MM.1S (cell line): Measurements from ENCODE around the gene ACTR2.
"Not testable (repeated sequence)": the region's sequence is repeated elsewhere in the genome, so short reads cannot be mapped to it uniquely, and the experiment has no call there.

ENCODE experiments used
- DNase-seq: peaks from one replicate; pipeline ENCODE4 v3.0.0-alpha.2; 2015
- H2AFZ ChIP-seq: fragments of 300-600 bp; sonication (generic); 2 replicates; pipeline ENCODE4 v1.6.0; 2016; ENCODE audit warnings: antibody characterized with exemption, low read length
- H3F3A ChIP-seq: fragments of 300-600 bp; sonication (generic); 2 replicates; pipeline ENCODE4 v1.6.1; 2016; ENCODE audit warnings: mild to moderate bottlenecking, antibody characterized with exemption, low read length, moderate library complexity, mixed read lengths; ENCODE audit not compliant: insufficient read depth
- H3K27ac ChIP-seq: fragments of 300-600 bp; sonication (generic); 2 replicates; pipeline ENCODE4 v1.5.1; 2016; ENCODE audit warnings: mild to moderate bottlenecking, low read length
- H3K27me3 ChIP-seq: fragments of 300-600 bp; sonication (generic); replicated peaks from 2 replicates; pipeline ENCODE4 v1.6.0; 2016; ENCODE audit warnings: low read length; ENCODE audit not compliant: insufficient read depth
- H3K36me3 ChIP-seq: fragments of 300-600 bp; sonication (generic); replicated peaks from 2 replicates; pipeline ENCODE4 v1.6.1; 2016; ENCODE audit warnings: mild to moderate bottlenecking, low read length, mixed read lengths; ENCODE audit not compliant: insufficient read depth
- H3K4me1 ChIP-seq: fragments of 300-600 bp; sonication (generic); 2 replicates; pipeline ENCODE4 v1.6.1; 2016; ENCODE audit warnings: low read length, mixed read lengths
- H3K4me2 ChIP-seq: fragments of 300-600 bp; sonication (generic); 2 replicates; pipeline ENCODE4 v1.6.0; 2016; ENCODE audit warnings: low read depth, low read length
- H3K4me3 ChIP-seq: fragments of 300-600 bp; sonication (generic); 2 replicates; pipeline ENCODE4 v1.5.1; 2016; ENCODE audit warnings: low read length, mixed read lengths
- H3K79me2 ChIP-seq: fragments of 300-600 bp; sonication (generic); 2 replicates; pipeline ENCODE4 v1.6.1; 2016; ENCODE audit warnings: mixed run types, low read length, mixed read lengths
- H3K9ac ChIP-seq: fragments of 300-600 bp; sonication (generic); 2 replicates; pipeline ENCODE4 v1.6.1; 2016; ENCODE audit warnings: low read length, mixed read lengths
- H3K9me2 ChIP-seq: fragments of 300-600 bp; sonication (generic); replicated peaks from 2 replicates; pipeline ENCODE4 v1.6.1; 2016; ENCODE audit warnings: mild to moderate bottlenecking, low read length, mixed read lengths; ENCODE audit not compliant: insufficient read depth
- H3K9me3 ChIP-seq: fragments of 300-600 bp; sonication (generic); replicated peaks from 2 replicates; pipeline ENCODE4 v1.6.1; 2016; ENCODE audit warnings: mild to moderate bottlenecking, low read length, mixed read lengths; ENCODE audit not compliant: insufficient read depth
- H4K20me1 ChIP-seq: fragments of 300-600 bp; sonication (generic); 2 replicates; pipeline ENCODE4 v1.6.1; 2016; ENCODE audit warnings: mild to moderate bottlenecking, low read length, moderate library complexity, mixed read lengths; ENCODE audit not compliant: insufficient read depth
- EZH2 ChIP-seq: fragments of 300-600 bp; sonication (generic); optimal IDR thresholded peaks from 2 replicates; pipeline ENCODE3; 2017; ENCODE audit warnings: low read depth, mild to moderate bottlenecking, antibody characterized with exemption, low read length, mixed read lengths
- EZH2phosphoT487 ChIP-seq: fragments of 300-600 bp; sonication (generic); IDR thresholded peaks from 2 replicates; pipeline ENCODE4 v1.6.1; 2018; ENCODE audit warnings: antibody characterized with exemption, low read length
- TF ChIP-seq, protein P1 (sequence below): fragments of 300-600 bp; sonication (generic); IDR thresholded peaks from 2 replicates; pipeline ENCODE4 v1.5.1; 2016; ENCODE audit warnings: antibody characterized with exemption, low read length, mixed read lengths

ACTR2 gene

DNA sequence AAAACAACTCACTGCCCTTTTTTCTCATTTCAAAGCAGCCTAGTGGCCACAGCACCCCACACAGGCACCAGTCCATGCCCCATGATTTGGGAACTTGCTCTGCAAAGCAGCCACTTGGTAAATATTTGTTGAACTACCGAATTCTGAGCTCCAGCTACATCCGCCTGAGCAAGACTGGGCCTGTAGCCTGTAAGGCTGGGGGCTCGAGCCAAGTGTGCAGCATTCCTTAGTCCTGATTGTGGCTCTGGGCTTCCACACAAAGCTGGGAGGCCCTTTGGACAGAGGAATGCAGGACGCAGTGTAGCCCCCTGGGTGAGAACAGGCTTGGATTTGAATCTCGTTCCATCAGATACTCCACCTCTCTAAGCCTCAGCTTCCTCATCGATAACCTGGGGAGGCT, 88.4 kb downstream of the ACTR2 start:
- H3K4me1 ChIP-seq: no peaks in the 10 kb centered on the region
- no peak for DNase-seq
- H3K9ac ChIP-seq: no peak overlapping the region
- H3F3A ChIP-seq: no peaks in the 10 kb centered on the region
- H3K9me2 ChIP-seq: no peaks in the 10 kb centered on the region
- no peaks in the 10 kb centered on the region for H3K9me3 ChIP-seq
- no peaks in the 10 kb centered on the region for H3K27me3 ChIP-seq
- H3K79me2 ChIP-seq: peaks cover 3% of the 10 kb centered on the region; the same call in 1 of the 2 replicates
- H4K20me1 ChIP-seq: no peaks in the 10 kb centered on the region
- TF ChIP-seq EZH2phosphoT487: no peak
- TF ChIP-seq, protein P1, sequence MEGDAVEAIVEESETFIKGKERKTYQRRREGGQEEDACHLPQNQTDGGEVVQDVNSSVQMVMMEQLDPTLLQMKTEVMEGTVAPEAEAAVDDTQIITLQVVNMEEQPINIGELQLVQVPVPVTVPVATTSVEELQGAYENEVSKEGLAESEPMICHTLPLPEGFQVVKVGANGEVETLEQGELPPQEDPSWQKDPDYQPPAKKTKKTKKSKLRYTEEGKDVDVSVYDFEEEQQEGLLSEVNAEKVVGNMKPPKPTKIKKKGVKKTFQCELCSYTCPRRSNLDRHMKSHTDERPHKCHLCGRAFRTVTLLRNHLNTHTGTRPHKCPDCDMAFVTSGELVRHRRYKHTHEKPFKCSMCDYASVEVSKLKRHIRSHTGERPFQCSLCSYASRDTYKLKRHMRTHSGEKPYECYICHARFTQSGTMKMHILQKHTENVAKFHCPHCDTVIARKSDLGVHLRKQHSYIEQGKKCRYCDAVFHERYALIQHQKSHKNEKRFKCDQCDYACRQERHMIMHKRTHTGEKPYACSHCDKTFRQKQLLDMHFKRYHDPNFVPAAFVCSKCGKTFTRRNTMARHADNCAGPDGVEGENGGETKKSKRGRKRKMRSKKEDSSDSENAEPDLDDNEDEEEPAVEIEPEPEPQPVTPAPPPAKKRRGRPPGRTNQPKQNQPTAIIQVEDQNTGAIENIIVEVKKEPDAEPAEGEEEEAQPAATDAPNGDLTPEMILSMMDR: no peak
- TF ChIP-seq EZH2: no peak
- no peak overlapping the region for H3K4me2 ChIP-seq
- no peaks in the 10 kb centered on the region for H3K36me3 ChIP-seq
- no peak overlapping the region for H3K27ac ChIP-seq
- no peak overlapping the region for H2AFZ ChIP-seq
- H3K4me3 ChIP-seq: no peak overlapping the region

DNA sequence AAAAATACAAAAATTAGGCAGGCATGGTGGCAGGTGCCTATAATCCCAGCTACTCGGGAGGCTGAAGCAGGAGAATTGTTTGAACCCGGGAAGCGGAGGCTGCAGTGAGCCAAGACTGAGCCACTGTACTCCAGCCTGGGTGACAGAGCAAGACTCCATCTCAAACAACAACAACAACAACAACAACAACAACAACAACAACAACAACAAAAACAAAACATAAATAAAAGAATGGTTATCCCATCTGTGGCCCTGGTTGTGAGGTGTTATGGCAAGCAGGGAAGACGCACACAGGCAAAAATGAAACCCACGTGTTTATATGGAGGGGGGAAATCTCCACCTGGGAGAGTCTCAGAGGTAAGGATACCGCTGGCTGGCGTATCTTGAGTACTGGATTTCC, 89.7 kb downstream of the ACTR2 start:
- H3K27me3 ChIP-seq, H3K9me3 ChIP-seq, H3K27ac ChIP-seq, H2AFZ ChIP-seq, DNase-seq, H3K4me1 ChIP-seq, H3K4me2 ChIP-seq, H4K20me1 ChIP-seq, H3K4me3 ChIP-seq, H3K9me2 ChIP-seq, H3F3A ChIP-seq, H3K9ac ChIP-seq, H3K36me3 ChIP-seq, H3K79me2 ChIP-seq: not testable (repeated sequence)

DNA sequence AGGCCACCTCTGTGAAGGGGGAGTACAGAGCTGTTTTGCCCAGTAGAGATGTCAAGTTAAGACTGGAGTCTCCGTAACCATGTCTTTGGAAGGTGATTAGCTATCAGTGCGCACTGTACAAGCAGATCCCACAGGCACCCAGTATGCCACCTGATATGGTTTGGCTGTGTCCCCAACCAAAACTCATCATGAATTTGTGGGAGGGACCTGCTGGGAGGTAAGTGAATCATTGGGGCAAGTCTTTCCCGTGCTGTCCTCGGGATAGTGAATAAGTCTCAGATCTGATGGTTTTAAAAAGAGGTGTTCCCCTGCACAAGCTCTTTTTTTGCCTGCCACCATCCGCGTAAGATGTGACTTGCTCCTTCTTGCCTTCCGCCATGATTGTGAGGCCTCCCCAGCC, 90.2 kb downstream of the ACTR2 start:
- TF ChIP-seq EZH2phosphoT487 (no peak), EZH2 (no peak)
- TF ChIP-seq, protein P1: no peak
- Histone ChIP-seq H3F3A (no peaks in the 10 kb centered on the region), H3K4me1 (no peaks in the 10 kb centered on the region), H4K20me1 (no peaks in the 10 kb centered on the region), H2AFZ (no peak overlapping the region), H3K9ac (no peak overlapping the region), H3K27ac (no peak overlapping the region), H3K27me3 (no peaks in the 10 kb centered on the region), H3K4me3 (no peak overlapping the region), H3K36me3 (no peaks in the 10 kb centered on the region), H3K79me2 (peaks cover 3% of the 10 kb centered on the region; the same call in 1 of the 2 replicates), H3K9me3 (no peaks in the 10 kb centered on the region), H3K4me2 (no peak overlapping the region), H3K9me2 (no peaks in the 10 kb centered on the region)
- DNase-seq: no peak

DNA sequence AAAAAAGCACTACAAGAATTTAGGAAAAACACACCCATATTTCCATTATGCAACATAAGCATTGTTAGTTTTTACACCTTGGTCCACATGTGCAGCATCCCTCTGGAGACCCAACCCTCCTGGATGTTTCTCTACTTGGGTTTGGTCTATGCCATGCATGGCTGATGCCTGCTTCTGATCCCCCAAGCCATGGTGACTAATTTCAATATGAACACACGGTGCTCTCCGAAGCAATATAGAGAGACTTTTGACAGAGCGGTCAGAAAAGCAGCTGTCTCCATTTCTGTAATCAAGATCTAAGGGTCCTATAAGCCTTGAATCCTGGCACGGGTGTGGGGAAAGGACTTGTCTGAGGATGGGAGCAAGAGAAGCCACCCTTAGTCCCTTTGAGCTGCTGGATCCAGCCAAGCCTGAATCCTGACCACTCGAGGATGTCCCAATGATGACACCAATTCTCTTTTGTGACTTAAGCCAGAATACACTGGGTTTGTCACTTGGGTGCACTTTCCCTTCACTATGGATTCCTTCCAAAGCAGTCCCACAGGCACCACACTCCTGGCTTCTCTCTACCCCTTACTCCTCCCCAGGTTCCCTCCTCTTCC, 91.5 kb downstream of the ACTR2 start:
- DNase-seq: no peak
- Histone ChIP-seq H3K4me2 (no peak overlapping the region), H3K9me3 (no peaks in the 10 kb centered on the region), H3K27me3 (no peaks in the 10 kb centered on the region), H3K4me1 (no peaks in the 10 kb centered on the region), H3K9me2 (no peaks in the 10 kb centered on the region), H3K4me3 (no peak overlapping the region), H3K27ac (no peak overlapping the region), H3K9ac (no peak overlapping the region), H4K20me1 (no peaks in the 10 kb centered on the region), H3K36me3 (no peaks in the 10 kb centered on the region), H3K79me2 (peaks cover 3% of the 10 kb centered on the region; the same call in 1 of the 2 replicates), H2AFZ (no peak overlapping the region), H3F3A (no peaks in the 10 kb centered on the region)
- TF ChIP-seq, protein P1: no peak
